Right lobe of liver (tissue), 4 donors: ENCODE measurements around the gene KLRG1.

ENCODE experiments used
- CTCF ChIP-seq, 4 donors: fragments of 200-600 bp in 3 of 4; fragments of 450-650 bp in 1 of 4; IDR thresholded peaks; one replicate each; pipeline versions ENCODE4 v1.5.1 to v1.8.0; 2016 to 2022; ENCODE audit warnings: antibody characterized with exemption in 4 of 4, mild to moderate bottlenecking in 2 of 4
- POLR2A ChIP-seq: fragments of 450-650 bp; IDR thresholded peaks from one replicate; pipeline ENCODE4 v1.6.1; 2017; ENCODE audit warnings: antibody characterized with exemption, mild to moderate bottlenecking
- donor health status: DM: no; HTN: no; CAD: no.
- donor health status: DM: no; HTN: no; CAD: no.
- donor health status: DM: no; HTN: yes; CAD: no.

- TF ChIP-seq POLR2A, result no peak
- TF ChIP-seq CTCF (IDR thresholded peaks at IDR 0.05), result no peak
Observed at GRCh38 chr12:9051158-9051550, 61.8 kb downstream of the KLRG1 start.
